GM18870 (cell line): ENCODE measurements around the gene ITGAL.
A peak's percentile ranks its signal among the peaks of the same experiment; 100 is the strongest.

Source experiments
- ATAC-seq: cut with Tn5 transposase; IDR thresholded peaks from one replicate; pipeline ENCODE4 v1.9.1; 2021; ENCODE audit warnings: moderate library complexity; ENCODE audit not compliant: unreplicated experiment

Gene ITGAL

GRCh38 chr16:30567160-30567990 lies 94.8 kb downstream of the ITGAL start:
- ATAC-seq, result no peak

- ATAC-seq, result peak; percentile 51
These were observed 95.6 kb downstream of the ITGAL start for GRCh38 chr16:30567991-30568638.

GRCh38 chr16:30569281-30569680 lies 96.7 kb downstream of the ITGAL start:
- ATAC-seq, result no peak

GRCh38 chr16:30569746-30570635 lies 97.4 kb downstream of the ITGAL start:
- no peak for ATAC-seq

- ATAC-seq, result no peak
These were observed 98.3 kb downstream of the ITGAL start for GRCh38 chr16:30570636-30571444.

GRCh38 chr16:30571445-30572322 lies 99.1 kb downstream of the ITGAL start, which contains the start of gene ZNF688:
ZNF688 (minus strand) TSS chr16:30571714; CDS start chr16:30571629, 85 bp downstream.
- ATAC-seq, result peak; percentile 60
